Stimulated activated CD8-positive, alpha-beta memory T cell treated with anti-CD3 and anti-CD28 coated beads, Interleukin-12 subunit alpha, Interleukin-12 subunit beta, amount 100 ng/mL, for 24 hours (primary cell): ENCODE measurements around the gene ZNF222.

Experiments used
- DNase-seq: peaks from one replicate; pipeline ENCODE4 v3.0.0-alpha.2; 2020; ENCODE audit errors: extremely low read depth

Gene ZNF222

GRCh38 chr19:44051650-44052402 is 26.6 kb downstream of the ZNF222 start, which contains the start of gene ZNF223:
TSS of gene ZNF223 (plus strand) at chr19:44052036. CDS start at chr19:44055177, 3,141 bp downstream.
- DNase-seq = peak; percentile 43

DNA sequence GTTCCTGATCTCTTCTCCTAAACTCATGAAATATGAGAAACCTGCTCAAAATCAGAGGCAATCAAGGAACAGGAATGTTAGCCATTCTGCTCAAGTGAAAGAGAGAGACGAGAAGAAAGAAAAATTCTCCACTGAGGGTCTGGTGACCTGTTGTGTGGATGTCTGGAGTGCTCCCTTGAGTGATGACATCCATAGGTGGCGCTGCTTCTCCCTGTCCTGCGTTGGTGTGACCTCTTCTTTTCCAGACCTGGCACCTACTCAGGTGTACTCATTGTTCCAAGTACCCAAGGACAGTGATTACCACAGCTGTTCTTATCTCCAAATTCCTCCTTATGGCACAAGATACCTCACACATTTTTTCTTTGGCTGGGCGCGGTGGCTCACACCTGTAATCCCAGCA is 30.7 kb downstream of the ZNF222 start:
- DNase-seq = no peak

- DNase-seq = no peak
Observed at GRCh38 chr19:44059229-44059628, 34.0 kb downstream of the ZNF222 start.

DNA sequence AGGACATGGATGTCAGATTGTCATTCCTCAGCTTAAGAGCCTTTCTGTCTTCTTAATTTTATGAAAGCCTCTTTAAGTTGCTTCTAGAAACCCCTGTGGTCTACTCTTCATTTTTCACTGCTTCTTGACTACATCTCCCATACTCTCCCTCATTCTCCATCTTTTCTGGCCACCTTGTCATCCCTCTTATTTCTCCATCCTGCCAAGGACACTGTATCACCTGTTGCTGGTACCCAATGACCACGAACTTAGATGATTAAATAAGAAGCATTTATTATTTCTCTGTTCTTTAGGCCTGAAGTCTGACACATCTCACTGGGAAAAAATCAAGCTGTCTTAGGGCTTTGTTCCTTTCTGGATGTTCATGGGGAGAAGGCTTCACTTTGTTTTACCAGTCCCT is 35.9 kb downstream of the ZNF222 start:
- no peak for DNase-seq

DNA sequence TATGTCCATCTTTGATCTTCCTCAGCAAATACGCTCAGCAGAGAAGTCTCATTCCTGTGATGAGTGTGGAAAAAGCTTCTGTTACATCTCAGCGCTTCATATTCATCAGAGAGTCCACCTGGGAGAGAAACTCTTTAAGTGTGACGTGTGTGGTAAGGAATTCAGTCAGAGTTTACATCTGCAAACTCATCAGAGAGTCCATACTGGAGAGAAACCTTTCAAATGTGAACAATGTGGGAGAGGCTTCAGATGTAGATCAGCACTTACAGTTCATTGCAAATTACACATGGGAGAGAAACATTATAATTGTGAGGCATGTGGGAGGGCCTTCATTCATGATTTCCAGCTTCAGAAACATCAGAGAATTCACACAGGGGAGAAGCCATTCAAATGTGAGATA is 41.1 kb downstream of the ZNF222 start:
- no peak for DNase-seq

DNA sequence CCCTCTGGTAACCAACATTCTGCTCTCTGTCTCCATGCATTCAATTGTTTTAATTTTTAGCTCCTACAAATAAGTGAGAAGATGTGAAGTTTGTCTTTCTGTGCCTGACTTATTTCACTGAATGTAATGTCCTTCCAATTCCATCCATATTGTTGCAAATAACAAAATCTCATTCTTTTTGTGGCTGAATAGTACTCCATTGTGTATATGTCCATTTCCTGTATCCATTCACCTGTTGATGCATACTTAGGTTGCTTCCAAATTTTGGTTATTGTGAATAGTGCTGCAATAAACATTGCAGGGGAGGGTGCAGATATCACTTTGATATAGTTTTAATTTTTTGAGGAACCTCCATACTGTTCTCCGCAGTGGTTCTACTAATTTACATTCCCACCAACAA is 44.2 kb downstream of the ZNF222 start:
- DNase-seq = no peak

- DNase-seq = peak; percentile 54
Observed at GRCh38 chr19:44071824-44072542, 46.8 kb downstream of the ZNF222 start, which contains the start of gene ZNF284. TSS of gene ZNF284 (plus strand) at chr19:44072159. CDS start at chr19:44076390, 4,231 bp downstream.

- DNase-seq = no peak
Observed at GRCh38 chr19:44072543-44073401, 47.6 kb downstream of the ZNF222 start.

DNA sequence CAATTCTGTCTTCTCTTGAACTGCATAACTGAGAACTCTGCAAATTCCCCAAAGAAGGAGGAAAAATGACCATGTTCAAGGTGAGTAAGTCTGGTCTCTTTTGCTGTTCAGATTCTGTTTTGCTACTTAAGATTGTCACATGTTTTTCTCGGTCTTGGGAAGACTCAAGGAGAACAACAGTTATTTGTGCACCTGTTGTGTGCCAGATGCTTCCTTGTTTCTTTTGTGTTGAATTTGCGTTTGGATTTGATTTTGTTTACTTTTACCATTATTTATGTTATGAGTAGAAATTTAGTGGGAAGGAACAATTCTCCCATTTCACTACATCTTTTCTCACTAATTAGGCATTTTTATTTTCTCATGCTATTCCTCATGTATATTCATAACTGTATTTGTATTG is 51.1 kb downstream of the ZNF222 start:
- DNase-seq = no peak
